ENCODE results near the gene SYT11. TPM values are rescaled to one million over a fixed set of nuclear protein-coding genes. Genes with fewer than 3 reads are reported as not detected.

The SYT11 gene
- total RNA-seq, 4 donors from 2014 or later, result 3.3 to 9.1 (median 3.6) TPM

GRCh38 chr1:155873860-155874259 lies 14.5 kb downstream of the SYT11 start:
- Histone ChIP-seq H3K4me1 (peaks cover 0 to 9% of the 10 kb centered on the region in 2 donors), H3K36me3 (no peaks in the 10 kb centered on the region), H3K27ac (no peak overlapping the region), H3K9me3 (no peaks in the 10 kb centered on the region), H3K27me3 (no peaks in the 10 kb centered on the region), H3K4me3 (replicated peaks in 1 of 3) (no peak overlapping the region)
- DNase-seq, result peak; percentile 32 to 38
- 41 to 43% methylated on average over 7 to 9 of the region's 9 CpGs for WGBS, 2 donors
- TF ChIP-seq POLR2A (IDR thresholded peaks at IDR 0.05), result no peak
- TF ChIP-seq CTCF (IDR thresholded peaks at IDR 0.05), result no peak
- intact Hi-C loops (cut with DNase I), result no loop called here

GRCh38 chr1:155877945-155878344 lies 18.6 kb downstream of the SYT11 start:
- Histone ChIP-seq H3K9me3 (no peaks in the 10 kb centered on the region), H3K36me3 (no peaks in the 10 kb centered on the region), H3K4me3 (replicated peaks in 1 of 3) (no peak overlapping the region), H3K27me3 (no peaks in the 10 kb centered on the region), H3K27ac (no peak overlapping the region), H3K4me1 (no peaks in the 10 kb centered on the region)
- TF ChIP-seq CTCF (IDR thresholded peaks at IDR 0.05) (no peak), POLR2A (IDR thresholded peaks at IDR 0.05) (no peak)
- 95 to 100% methylated on average over 2 of the region's 2 CpGs for WGBS, 2 donors
- intact Hi-C loops (cut with DNase I), result no loop called here
- no peak for DNase-seq

- no peaks in the 10 kb centered on the region for H3K27me3 ChIP-seq
- H3K9me3 ChIP-seq, result no peaks in the 10 kb centered on the region
- H3K4me3 ChIP-seq (replicated peaks in 1 of 3), result no peak overlapping the region
- WGBS, 2 donors, result 96 to 97% methylated on average over 2 of the region's 2 CpGs
- intact Hi-C loops (cut with DNase I), result no loop called here
- TF ChIP-seq CTCF (IDR thresholded peaks at IDR 0.05), result no peak
- no peak for TF ChIP-seq POLR2A (IDR thresholded peaks at IDR 0.05)
- no peak for DNase-seq
- H3K27ac ChIP-seq, result no peak overlapping the region
- H3K36me3 ChIP-seq, result no peaks in the 10 kb centered on the region
- no peaks in the 10 kb centered on the region for H3K4me1 ChIP-seq
Measured at GRCh38 chr1:155880251-155880650, 20.9 kb downstream of the SYT11 start.

GRCh38 chr1:155880950-155881349 lies 21.6 kb downstream of the SYT11 start:
- H3K36me3 ChIP-seq, result no peaks in the 10 kb centered on the region
- no peak for DNase-seq
- H3K27me3 ChIP-seq, result no peaks in the 10 kb centered on the region
- no peak overlapping the region for H3K4me3 ChIP-seq (replicated peaks in 1 of 3)
- H3K9me3 ChIP-seq, result no peaks in the 10 kb centered on the region
- 88 to 94% methylated on average over 6 of the region's 6 CpGs for WGBS, 2 donors
- H3K27ac ChIP-seq, result no peak overlapping the region
- intact Hi-C loops (cut with DNase I), result no loop called here
- TF ChIP-seq POLR2A (IDR thresholded peaks at IDR 0.05), result no peak
- TF ChIP-seq CTCF (IDR thresholded peaks at IDR 0.05), result no peak
- no peaks in the 10 kb centered on the region for H3K4me1 ChIP-seq

- intact Hi-C loops (cut with DNase I), result no loop called here
Measured at GRCh38 chr1:155882235-155882634, 22.9 kb downstream of the SYT11 start.

More at GRCh38 chr1:155882235-155882634, 22.9 kb downstream of the SYT11 start:
- no peak for DNase-seq
- no peak for TF ChIP-seq POLR2A (IDR thresholded peaks at IDR 0.05)
- no peak for TF ChIP-seq CTCF (IDR thresholded peaks at IDR 0.05)
- Histone ChIP-seq H3K4me3 (replicated peaks in 1 of 3) (no peak overlapping the region), H3K4me1 (no peaks in the 10 kb centered on the region), H3K9me3 (no peaks in the 10 kb centered on the region), H3K36me3 (no peaks in the 10 kb centered on the region), H3K27me3 (no peaks in the 10 kb centered on the region), H3K27ac (no peak overlapping the region)

Measured in thyroid gland (tissue), 4 donors.